NCI-H1436 (cell line): ENCODE measurements around the gene MAFG.

ENCODE experiments used
- DNase-seq: peaks from one replicate; lab custom pipeline; 2025; lab: John Stamatoyannopoulos, UW

The MAFG gene

DNA sequence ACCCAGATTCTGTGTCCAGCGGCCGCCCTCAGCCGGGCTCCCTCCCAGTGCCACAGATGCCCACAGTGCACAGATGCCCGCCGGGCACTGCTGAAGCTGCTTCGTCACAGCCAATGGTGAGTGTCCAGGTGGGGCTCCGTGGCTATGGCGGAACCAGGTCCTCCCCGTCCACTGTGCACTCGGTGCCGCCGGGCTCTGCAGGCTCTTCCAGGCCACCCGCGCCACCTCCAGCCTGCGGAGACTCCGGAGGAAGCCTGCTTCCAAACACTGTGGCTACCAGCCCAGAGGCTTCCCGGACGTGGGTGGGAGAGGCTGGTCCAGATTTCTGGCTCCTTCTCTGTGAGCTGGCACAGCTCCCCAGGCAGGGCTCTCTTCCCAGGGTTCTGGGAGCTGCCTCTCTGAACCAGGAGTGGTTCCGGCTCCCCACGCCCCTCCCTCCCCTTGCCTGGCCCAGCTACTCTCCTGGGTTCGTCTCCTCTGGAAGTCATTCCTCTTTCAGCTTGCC lies 12.4 kb upstream of the MAFG start:
- no peak for DNase-seq

DNA sequence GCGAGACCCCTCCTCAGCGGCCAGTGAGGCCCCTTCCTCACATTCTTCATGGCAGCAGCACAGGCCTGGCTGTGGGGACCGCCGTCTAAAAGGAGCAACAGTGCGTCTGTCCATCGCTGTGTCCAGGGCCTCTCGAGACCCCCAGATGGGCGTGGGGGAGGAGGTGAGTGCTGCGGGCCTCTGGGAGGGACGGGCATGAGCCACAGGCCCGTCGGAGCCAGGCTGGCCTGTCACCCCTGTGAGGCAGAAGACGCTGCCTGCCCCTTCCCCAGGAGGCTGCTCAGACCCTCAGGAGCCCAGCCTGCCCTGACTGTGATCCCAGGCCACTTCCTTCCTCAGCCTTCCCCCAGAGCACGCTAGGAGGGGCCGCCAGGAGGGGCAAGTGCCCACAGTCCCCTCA lies 11.7 kb upstream of the MAFG start:
- no peak for DNase-seq

DNA sequence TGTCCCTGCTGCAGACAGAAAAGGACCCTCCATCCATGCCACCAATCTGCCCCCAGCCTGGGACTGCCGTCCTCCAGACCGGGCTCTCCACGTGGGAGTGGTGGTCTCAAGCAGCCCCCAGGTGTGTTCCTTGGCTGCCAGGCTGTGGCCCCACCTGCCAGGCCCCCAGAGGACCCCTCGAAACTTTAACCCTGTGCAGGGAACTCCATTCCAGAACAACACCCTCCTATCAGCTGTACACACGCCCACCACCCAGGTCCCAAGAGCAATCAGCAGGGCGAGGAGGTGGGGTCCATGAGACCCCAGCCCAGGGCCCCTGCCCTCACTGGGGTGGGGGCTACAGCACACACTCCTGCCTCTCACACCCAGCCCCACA lies 8.2 kb upstream of the MAFG start:
- no peak for DNase-seq

DNA sequence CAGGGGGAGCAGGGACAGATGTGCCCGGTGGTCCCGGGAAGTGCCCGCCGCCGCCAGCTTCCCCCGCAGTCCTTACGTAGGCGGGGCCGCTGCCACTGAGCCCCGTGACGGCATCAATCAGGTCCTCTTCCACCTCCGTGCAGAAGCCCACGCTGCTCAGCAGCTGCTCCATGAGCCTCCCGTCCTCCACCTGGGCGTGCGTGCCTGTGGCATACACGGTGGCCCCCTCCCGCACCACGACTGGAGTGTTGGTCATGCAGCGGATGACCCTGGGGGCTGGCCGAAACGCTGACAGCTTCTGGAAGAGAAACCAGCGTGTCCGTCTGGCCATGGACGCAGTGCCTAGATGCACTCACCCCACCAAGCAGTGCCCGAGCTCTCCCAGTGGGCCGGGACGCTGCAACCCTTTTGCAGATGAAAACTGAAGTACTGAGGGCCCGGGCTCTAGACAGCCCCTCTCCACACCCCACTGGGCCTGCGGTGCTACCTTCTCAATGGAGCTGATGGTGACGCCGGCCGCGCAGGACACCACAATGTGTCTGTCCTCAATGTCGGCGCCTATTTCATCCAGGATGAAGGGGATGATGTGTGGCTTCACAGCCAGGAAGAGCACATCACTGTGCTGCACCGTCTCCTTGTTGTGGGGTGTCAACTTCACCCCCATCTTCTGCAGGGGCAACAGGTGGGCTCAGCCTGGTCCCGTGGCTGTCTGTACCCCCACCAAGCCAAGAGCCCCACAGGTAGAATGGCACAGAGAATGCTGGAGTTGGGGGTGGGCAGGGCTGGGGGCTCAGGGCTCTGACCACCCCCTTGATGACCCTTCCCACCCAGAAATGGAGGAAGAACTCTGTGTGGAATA lies 7.5 kb upstream of the MAFG start:
- no peak for DNase-seq

DNA sequence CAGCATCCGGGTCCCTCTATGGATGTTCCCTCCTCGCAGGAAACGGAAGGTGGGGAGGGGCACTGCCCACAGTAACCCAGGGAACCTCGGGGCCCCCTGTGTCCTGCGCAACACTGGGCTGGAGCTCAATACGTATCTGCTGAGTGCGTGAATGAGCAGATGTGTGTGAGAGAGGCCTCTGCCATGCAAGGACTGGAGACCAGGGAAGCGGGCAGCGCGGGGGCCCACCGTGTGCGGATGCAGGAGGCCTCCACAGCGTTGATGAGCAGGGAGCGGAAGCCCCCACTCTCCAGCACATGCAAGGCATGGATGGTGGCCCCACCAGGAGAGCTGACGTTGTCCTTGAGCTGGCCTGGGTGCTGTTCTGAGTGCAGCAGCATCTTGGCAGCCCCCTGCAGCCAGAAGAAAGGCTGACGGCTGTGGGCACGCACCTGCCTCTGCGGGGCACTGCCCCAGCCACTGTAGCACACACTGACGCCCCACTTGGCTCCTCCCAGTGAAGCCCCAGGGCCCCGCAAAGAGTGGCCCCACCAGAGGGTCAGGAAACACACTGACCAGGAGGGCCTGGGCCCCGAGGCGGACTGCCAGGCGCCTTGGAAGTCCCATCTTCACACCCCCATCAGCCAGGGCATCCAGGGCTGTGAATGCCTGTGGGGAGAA lies 6.7 kb upstream of the MAFG start:
- no peak for DNase-seq

DNA sequence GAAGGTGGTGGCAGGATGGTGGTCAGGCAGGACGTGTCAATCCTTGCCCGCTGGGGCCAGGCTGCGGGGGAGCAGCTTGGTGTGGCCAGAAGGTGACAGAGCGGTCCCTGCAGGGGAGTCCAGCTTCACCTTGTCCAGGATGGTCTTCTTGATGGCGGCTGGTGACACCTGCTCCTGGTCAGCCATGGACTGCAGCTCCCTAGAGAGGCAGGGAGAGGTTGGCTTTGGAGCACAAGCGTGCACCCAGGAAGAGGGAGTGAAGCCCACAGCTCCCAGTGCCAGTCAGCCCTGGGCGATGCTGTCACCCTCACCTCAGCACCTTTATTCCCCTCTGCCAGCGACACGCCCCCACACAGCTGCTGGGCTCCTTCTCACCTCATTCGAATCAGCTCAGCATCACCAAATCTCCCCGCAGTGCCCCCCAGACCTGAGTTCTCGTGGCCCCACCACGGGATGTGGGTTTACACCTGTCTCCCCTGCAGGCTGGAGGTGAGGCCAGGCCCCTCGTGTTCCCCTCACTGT lies 5.7 kb upstream of the MAFG start:
- DNase-seq, result no peak

DNA sequence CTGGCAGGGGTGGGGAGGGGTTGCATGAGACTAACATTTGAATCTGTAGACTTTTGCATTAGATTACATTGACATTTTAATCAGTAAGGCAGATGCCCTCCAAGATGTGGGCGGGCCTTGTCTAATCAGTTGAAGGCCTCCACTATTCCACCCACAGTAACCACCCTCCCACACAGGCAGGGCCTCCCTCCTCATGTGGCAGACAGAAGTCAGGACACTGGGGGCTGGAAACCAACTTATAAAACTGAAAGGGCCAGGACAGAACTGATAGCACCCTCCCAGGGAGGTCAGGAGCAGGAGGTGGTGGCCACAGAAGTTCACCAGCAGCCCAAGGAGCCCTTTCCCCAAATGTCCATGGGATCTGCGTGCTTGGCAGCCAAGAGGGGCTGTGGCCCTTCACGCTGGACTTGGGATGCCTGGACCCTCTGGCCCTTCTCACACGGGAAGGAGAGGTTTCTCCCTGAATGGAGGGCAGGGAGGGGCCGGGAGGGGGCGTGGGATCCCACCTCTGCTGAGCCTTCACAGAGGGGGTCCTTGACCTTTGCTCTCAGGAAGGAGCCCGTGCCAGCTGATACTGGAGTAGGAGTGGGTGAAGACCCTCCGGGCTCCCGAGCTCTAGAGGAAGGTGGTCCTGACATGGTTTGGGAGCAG lies 4.9 kb upstream of the MAFG start:
- no peak for DNase-seq

DNA sequence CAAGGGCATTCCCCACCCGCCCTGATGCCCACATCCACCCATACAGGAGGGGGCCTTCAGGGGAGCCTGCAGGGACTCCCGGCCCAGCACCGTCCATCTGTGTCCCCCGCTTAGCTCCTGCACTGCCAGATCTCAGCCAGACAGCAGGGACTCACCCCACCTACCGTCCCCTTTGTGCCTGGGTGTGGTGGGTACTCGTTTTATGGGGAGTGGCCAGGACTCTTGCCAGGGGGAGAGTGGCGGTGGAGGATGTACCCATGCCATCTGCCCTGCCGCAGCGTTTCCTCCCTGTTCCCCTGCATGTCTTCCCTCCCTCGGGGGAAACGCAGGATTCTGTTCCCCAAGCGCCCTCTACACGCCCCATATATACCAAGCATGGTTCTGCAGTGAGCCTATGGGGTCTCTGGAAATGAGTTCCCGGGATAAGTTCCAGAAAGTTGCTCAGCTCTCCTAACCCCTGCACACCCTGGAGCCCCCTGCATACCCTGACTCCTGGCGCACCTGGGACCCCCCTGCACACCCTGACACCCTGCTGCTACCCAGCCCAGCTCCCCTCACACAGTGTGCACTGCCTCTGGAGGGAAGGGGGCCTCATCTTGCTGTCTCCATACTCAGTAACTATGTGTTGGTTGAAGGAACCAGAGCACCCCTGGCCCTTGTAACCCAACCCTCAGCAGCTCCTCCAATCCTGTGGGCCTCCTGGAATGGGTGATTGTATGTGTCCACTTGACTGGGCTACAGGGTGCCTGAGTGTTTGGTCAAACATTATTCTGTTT lies 4.2 kb upstream of the MAFG start:
- no peak for DNase-seq

DNA sequence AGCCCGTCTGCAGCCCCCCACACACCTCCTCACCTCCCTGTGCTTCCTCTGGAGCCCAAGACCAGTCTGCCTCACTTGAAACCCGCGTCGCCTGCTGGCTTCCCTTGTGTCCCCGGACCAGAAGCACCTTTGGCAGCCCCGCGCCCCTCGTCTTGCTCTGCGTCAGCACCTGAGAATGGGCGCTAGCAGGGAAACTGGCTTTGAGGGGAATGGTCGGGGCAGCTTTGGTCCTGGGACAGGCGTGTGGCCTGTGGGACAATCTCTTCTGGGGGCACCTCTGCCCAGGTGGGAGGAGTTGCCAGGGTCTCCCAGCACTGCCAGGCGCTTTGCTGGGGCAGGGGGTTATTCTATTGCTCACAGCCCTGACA lies 3.6 kb upstream of the MAFG start:
- DNase-seq, result no peak

DNA sequence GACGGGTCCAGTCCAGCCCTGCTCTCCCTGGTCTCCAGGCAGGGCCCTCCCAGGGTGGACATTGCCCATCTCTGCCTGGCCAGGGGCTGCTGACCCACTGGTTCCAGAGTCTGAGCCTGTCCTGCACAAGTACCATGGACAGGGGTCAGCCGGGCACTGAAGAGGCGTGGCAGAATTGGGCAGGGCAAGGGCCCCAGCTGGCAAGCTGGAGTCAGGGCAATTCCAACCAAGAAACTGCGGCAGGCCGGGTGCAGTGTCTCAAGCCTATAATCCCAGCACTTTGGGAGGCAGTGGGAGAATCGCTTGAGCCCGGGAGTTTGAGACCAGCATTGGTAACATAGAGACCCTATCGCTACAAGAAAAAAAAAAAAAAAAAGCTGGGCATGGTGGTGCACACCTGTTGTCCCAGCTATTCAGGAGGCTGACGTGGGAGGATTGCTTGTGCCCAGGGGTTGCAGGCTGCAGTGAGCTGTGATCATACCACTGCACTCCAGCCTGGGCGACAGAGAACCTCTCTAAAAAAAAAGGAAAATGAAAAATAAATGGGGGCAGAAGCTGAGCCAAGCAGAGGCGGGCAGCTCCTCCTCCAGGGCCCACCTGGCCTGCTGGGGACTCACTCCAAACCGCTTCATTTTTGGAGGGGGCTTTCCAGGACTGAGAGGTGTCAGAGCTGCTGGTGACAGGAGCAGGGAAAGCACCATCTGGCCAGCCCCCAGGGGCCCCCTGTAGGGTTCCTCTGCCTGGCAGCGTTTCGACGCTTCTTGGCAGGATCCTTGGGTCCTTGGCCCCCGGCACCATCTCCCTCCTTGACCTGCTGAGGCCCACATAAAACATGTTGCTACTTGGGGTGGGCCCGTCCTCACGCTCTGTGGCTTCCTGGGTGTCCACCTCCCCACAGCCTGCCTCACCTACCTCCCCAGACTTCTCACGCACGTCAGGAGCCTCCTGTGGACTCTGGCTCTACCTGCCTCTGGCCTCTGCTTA lies 2.9 kb upstream of the MAFG start:
- no peak for DNase-seq

DNA sequence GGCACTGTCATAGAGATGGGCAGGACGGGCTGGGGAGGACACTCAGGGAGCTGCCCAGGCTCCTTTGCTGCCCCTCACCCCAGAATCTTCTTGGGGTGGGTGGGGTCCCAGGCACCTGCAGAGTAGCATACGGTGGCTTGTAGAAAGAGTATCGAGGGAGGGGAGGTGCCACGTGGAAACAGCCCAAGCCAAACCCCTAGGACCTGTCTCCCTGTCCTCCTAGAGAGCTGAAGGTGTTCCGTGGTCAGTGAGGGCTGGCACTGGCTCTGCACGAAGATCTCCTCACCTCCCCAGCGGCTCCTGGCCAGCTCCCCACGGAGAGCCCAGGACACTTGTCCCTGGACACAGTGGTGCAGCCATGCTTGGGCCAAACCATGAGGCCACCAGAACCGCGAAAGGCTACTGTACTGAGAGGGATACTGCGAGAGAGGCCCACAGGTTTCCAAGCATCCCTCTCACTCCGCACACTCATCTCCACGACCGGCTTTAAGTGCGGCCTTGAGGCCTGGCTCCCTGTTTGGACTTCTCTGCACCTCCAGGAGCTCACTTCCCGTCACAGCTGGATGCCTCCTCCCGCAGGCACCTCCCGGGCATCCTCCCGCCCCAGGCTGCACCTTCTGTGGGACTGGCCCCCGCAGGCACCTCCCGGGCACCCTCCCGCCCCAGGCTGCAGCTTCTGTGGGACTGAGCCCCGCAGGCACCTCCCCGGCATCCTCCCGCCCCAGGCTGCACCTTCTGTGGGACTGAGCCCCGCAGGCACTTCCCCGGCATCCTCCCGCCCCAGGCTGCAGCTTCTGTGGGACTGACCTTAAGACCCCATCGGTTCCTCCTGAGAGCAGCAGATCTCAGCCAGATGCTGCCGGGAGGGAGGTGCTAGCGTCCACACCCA lies 2.0 kb upstream of the MAFG start:
- no peak for DNase-seq

DNA sequence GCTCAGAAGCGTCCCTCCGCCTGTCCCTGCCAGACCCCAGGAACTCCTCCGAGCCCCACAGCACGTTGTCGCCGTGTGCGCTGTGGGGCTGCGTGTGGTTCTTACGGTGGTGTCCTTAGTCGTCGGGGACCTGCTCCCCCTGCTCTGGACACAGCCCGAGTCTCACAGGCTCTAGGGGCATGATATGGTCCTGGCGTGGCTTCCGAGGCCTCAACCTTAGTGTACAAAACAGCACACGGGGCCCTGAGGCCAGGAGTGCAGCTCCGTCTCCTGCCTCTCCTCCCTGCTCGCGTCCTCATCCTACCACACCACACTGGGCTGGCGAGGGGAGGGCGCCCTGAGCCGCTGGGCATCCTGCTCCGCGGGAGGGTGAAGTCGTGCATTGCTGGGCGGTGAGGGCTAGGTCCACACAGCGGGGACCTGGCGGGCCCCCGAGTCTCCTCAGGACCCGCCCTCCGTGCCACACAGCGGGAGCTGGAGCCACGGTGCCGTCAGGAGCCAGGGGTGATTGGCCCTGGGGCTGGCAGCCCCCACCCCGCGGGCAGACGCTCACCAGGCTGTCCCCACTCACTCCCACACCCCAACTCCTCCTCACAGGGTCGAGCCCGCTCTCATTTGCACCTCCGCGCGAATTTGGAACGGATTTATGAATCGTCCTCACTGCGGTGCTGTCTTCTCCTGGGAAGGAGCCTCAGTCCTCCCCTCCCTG lies 1.2 kb upstream of the MAFG start:
- no peak for DNase-seq

DNA sequence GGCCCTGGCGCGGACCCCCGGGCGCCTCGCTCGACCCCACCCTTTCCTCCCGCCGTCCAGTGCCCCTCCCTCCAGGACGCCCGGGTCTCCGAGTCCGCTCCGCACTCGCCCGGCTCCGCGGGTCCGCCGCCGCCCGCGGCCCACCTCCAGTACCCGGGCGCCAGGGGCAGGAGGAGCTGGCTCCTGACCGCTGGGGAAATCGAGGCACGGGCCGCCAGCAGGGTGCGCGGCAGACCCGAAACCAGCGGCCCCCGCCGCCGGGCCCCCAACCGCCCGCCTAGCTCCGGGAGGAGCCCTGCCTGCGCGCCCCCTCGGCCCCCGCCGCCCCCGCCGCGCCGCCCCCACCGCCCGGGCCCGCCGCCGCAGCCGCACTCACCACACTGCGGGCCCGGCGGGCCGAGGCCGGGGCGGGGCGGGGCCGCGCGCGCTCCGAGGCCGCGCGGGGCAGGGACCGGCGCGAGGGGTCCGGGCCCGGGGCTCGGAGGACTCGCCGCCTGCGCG lies 333 bp downstream of the MAFG start:
- DNase-seq, result no peak

DNA sequence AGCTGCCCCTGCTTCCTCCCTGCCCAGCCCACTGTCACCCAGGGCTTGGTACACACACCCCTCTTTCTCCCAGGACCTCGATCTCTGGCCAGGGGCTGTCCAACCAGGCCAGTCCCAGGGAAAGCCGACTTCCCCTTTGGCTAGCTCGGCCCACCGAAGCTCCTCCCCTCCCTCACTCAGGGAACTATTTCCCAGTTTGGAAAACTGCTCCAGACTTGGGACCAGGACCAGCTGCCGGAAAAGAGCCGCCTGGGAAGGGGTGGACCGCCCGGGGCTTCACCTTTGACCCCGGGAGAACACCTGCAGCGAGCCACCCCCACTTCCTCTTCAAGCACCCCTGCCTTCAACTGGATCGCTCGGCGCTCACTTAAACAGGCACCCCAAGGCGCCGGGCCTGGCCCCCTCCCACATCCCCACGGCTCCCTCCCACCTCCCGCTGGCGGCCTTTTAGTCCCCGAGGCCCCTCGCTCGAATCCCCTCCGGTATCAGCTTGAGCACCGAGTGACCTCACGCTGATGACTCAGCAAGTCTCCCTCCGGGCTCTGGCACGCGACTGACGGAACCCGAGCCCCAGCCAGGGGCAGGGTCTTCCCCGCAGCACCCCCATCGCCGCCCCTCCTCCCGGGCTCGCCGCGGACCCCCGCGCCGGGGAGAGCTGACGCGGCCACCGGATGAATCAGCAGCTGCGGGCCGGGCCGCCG lies 934 bp downstream of the MAFG start:
- DNase-seq, result peak; percentile 58

DNA sequence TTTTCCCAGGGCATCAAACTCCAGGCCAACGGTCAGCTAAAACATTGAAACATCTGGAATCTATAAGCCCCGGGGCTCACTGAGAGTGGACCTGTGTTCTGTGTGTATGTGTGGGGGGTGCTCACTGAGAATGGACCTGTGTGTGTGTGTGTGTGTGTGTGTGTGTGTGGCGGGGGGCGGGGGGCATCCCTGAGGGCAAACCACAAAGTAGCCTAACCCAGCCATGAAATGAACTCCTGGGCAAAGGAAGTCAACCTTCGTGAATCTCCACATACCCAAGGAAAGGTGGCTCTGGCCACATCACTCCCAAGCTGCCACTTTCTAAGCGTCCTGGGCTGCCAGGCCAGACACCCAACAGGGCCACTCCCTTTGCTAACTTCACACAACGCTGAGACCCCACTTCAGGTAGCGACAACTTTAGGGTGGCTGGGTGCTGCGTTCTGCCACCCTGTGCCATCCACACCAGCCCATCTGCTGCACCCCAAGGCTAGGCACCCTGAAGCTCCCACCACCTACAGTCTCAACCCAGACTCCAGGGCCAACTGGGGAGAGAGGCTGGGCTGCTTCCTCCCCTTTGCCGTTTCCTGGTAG lies 1.6 kb downstream of the MAFG start:
- no peak for DNase-seq

DNA sequence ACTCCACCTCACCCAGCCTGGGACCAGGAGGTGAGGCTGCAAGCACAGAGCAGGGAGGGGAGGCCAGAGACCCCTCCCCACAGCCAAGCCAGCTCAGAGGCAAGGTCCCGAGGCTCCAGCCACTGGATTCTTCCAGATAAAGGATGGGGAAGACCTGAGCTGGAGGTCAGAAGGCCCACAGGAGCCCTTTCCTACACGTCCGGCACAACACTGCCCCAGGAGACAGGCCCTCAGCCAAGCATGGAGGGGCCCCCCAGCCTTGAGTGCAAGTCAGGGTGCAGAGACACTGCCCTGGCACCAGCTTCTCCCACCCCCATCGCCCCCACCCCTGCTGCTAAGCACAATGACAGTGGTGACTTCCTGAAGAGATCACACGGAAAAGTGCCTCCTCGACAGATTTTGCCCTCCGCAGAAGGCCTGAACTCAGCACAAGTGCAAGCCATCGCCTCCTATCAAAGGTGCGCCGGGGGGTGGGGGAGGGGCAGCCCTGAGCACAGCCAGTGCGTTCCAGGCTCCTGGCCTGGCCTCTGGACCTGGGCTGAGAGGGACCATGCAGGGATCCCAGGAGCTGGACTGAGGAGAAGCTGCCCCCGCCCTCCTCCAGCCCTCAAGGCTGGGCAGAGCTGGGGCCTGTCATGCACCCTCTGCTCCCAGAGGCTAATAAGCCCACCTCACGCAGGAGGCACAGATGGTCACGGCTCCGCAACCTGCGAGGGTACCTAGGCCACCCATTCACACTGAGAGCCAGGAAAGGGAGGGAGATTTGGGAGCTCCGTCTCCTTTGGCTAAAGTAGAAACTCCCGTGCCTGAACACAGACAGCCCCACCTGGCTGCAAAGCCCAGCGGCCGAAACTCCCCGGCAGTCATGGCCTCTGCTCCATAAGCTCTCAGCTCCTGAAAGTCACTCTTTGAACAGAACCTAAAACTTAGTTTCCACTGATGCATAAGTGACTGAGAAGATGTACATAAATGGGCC lies 2.7 kb downstream of the MAFG start:
- DNase-seq, result no peak
